PC-3 (cell line): ENCODE results near the gene PLIN3.
"Not testable (repeated sequence)": the region's sequence is repeated elsewhere in the genome, so short reads cannot be mapped to it uniquely, and the experiment has no call there.

ENCODE experiments used
- EZH2 ChIP-seq: fragments of 300-600 bp; sonication (generic); IDR thresholded peaks from one replicate; pipeline ENCODE4 v1.6.1; 2017; ENCODE audit warnings: antibody characterized with exemption, mild to moderate bottlenecking, low read length; ENCODE audit not compliant: unreplicated experiment
- EZH2phosphoT487 ChIP-seq: fragments of 300-600 bp; sonication (generic); IDR thresholded peaks from 2 replicates; pipeline ENCODE4 v1.6.1; 2018; ENCODE audit warnings: mild to moderate bottlenecking, antibody characterized with exemption, low read length, borderline replicate concordance
- TF ChIP-seq, protein P1 (sequence below): fragments of 300-600 bp; sonication (generic); conservative IDR thresholded peaks from 2 replicates; pipeline ENCODE4 v1.5.1; 2017; ENCODE audit warnings: antibody characterized with exemption, low read depth, mild to moderate bottlenecking, low read length

DNA sequence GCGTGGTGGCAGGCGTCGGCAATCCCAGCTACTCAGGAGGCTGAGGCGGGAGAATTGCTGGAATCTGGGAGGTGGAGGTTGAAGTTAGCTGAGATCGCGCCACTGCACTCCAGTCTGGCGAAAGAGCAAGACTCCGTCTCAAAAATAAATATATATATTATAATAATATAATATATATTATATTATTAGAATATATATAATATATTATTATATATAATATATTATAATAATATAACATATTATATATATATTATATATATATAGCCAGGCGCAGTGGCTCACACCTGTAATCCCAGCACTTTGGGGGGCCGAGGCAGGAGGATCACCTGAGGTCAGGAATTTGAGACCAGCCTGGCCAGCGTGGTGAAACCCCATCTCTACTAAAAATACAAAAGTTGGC is 25.5 kb upstream of the PLIN3 start:
- TF ChIP-seq, protein P1, sequence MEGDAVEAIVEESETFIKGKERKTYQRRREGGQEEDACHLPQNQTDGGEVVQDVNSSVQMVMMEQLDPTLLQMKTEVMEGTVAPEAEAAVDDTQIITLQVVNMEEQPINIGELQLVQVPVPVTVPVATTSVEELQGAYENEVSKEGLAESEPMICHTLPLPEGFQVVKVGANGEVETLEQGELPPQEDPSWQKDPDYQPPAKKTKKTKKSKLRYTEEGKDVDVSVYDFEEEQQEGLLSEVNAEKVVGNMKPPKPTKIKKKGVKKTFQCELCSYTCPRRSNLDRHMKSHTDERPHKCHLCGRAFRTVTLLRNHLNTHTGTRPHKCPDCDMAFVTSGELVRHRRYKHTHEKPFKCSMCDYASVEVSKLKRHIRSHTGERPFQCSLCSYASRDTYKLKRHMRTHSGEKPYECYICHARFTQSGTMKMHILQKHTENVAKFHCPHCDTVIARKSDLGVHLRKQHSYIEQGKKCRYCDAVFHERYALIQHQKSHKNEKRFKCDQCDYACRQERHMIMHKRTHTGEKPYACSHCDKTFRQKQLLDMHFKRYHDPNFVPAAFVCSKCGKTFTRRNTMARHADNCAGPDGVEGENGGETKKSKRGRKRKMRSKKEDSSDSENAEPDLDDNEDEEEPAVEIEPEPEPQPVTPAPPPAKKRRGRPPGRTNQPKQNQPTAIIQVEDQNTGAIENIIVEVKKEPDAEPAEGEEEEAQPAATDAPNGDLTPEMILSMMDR, result not testable (repeated sequence)
- not testable (repeated sequence) for TF ChIP-seq EZH2phosphoT487, EZH2
